Measurements from ENCODE around the gene SORL1. TPM values are rescaled to one million over a fixed set of nuclear protein-coding genes. Genes with fewer than 3 reads are reported as not detected.

Gene SORL1
- total RNA-seq, 4 donors from 2014 or later = 7.3 to 18.8 (median 12.3) TPM

DNA sequence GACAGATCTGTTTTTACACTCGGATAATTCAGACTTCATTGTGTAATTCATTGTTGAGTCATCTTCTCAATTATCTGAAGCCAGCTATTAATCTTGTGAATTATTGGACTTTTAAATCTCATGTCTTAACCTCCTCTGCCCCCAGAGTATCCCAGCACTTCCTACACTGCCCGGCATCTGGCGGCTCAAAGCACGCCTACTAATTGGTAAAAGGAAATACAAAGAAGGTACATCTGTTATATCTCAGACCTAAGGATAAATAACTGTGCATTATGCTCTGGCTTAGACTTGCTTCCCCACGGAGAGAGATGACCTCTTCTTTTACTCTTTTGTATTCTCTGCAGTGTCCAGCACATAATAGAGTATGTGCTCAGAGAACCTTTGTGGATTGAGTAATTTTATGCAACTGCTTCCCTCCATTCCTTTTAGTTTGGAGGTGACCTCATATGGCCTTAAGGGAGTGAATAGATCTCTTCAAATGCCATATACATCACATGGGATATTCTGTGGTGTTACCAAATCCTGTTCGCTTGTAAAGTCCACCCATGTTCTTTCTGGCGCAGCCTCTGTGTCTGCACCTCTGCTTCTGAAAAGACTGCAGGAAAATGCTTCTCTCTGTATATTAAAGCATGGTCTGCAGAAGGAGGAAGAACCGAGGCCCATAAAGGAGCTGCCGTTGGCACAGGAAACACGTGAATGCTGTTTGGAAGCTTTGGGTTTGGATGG, 126.3 kb downstream of the SORL1 start:
- 26 to 31% methylated on average over 10 of the region's 10 CpGs for WGBS, 2 donors

DNA sequence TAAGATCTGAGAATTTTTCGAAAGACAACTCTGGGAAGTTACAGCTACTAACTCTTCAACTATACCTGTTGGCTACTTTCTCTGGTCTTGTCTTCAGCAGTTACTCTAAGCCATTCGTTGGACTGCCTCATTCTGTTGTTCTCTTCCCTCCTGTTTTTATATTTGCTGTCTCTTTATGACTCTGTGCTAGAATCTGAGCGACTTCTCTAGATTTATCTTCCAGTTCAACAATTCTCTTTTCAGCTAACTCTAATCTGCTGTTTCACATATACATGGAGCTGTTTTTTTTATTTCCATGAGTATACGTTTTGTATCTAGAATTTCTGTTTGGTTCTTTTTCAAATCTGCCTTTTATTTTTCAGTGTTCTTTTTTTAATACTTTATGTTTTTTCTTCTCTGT, 128.0 kb downstream of the SORL1 start:
- Histone ChIP-seq H3K27ac (no peak overlapping the region), H3K4me1 (peaks cover 0 to 24% (median 3%) of the 10 kb centered on the region in 4 donors), H3K36me3 (no peaks in the 10 kb centered on the region), H3K4me3 (no peak overlapping the region), H3K27me3 (peaks cover 0 to 3% of the 10 kb centered on the region in 2 donors), H3K9me3 (peaks cover 0 to 8% (median 1%) of the 10 kb centered on the region in 4 donors)
- TF ChIP-seq POLR2A (IDR thresholded peaks at IDR 0.05) (no peak), EP300 (IDR thresholded peaks at IDR 0.05) (no peak)
- TF ChIP-seq, protein P1, sequence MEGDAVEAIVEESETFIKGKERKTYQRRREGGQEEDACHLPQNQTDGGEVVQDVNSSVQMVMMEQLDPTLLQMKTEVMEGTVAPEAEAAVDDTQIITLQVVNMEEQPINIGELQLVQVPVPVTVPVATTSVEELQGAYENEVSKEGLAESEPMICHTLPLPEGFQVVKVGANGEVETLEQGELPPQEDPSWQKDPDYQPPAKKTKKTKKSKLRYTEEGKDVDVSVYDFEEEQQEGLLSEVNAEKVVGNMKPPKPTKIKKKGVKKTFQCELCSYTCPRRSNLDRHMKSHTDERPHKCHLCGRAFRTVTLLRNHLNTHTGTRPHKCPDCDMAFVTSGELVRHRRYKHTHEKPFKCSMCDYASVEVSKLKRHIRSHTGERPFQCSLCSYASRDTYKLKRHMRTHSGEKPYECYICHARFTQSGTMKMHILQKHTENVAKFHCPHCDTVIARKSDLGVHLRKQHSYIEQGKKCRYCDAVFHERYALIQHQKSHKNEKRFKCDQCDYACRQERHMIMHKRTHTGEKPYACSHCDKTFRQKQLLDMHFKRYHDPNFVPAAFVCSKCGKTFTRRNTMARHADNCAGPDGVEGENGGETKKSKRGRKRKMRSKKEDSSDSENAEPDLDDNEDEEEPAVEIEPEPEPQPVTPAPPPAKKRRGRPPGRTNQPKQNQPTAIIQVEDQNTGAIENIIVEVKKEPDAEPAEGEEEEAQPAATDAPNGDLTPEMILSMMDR (IDR thresholded peaks at IDR 0.05) = no peak
- DNase-seq (ENCODE audit: low spot score in 2 of 2) = no peak
- 93 to 95% methylated on average over 4 of the region's 4 CpGs for WGBS, 2 donors

More for the DNA sequence above, 126.3 kb downstream of the SORL1 start:
- Histone ChIP-seq H3K27me3 (peaks cover 0 to 3% of the 10 kb centered on the region in 2 donors), H3K36me3 (no peaks in the 10 kb centered on the region), H3K27ac (peak overlapping the region in 1 of 4 donors; percentile 42), H3K4me3 (no peak overlapping the region), H3K9me3 (peaks cover 0 to 8% (median 1%) of the 10 kb centered on the region in 4 donors), H3K4me1 (peaks cover 0 to 24% (median 3%) of the 10 kb centered on the region in 4 donors)
- DNase-seq (ENCODE audit: low spot score in 2 of 2) = no peak
- no peak for TF ChIP-seq POLR2A (IDR thresholded peaks at IDR 0.05)
- peak in 1 of 2 donors; percentile 18 for TF ChIP-seq EP300 (IDR thresholded peaks at IDR 0.05)

DNA sequence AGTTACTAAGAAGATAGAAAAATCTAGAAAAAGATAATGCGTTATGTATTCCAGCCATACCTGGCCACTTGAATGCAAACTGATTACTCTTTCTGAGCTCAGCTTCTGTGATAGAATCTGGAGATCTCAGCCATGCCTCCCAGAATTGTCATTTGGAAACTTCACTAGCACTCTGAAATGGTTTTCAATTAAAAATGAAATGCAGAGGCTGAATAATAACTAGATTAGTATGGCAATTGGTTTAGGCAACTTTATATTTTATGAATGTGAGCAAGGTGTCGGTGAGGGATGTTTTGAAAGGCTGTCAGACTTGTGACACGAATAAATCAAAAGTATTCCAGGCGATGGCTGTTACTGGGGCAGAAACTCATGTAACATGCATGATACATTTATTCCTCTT, 129.5 kb downstream of the SORL1 start:
- H3K4me3 ChIP-seq = no peak overlapping the region
- H3K4me1 ChIP-seq = peaks cover 0 to 16% (median 0%) of the 10 kb centered on the region in 4 donors
- H3K27ac ChIP-seq = peak overlapping the region in 1 of 4 donors; percentile 8
- peaks cover 0 to 8% (median 1%) of the 10 kb centered on the region in 4 donors for H3K9me3 ChIP-seq
- 88 to 91% methylated on average over 4 of the region's 4 CpGs for WGBS, 2 donors
- H3K36me3 ChIP-seq = no peaks in the 10 kb centered on the region
- peaks cover 0 to 3% of the 10 kb centered on the region in 2 donors for H3K27me3 ChIP-seq
- DNase-seq (ENCODE audit: low spot score in 2 of 2) = no peak
- no peak for TF ChIP-seq POLR2A (IDR thresholded peaks at IDR 0.05)
- TF ChIP-seq, protein P1 (IDR thresholded peaks at IDR 0.05) = no peak
- no peak for TF ChIP-seq EP300 (IDR thresholded peaks at IDR 0.05)

DNA sequence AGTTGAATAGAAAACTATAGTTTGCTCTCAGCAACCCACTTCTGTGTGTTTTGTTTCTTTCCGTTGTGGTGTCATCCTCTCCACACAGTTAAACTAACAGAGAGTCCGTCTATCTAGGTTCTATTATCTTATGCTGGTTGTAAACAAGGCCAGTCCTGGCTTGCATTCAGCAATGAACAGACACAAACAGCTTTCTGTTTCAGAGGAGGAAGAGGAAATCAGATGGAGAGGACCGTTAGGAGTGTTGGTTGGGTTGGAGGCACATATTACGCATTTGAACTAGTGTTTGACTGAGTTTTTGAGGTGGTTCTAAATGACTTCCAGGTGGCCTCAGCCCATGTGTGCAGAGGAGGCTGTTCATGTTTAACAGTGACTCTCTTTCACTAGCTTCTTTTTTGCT, 130.2 kb downstream of the SORL1 start:
- Histone ChIP-seq H3K4me1 (peaks cover 0 to 12% (median 0%) of the 10 kb centered on the region in 4 donors), H3K27me3 (peaks cover 0 to 3% of the 10 kb centered on the region in 2 donors), H3K9me3 (peaks cover 0 to 8% (median 1%) of the 10 kb centered on the region in 4 donors), H3K4me3 (no peak overlapping the region), H3K27ac (peak overlapping the region in 1 of 4 donors; percentile 8), H3K36me3 (no peaks in the 10 kb centered on the region)
- TF ChIP-seq EP300 (IDR thresholded peaks at IDR 0.05) (peak in 1 of 2 donors; percentile 6), POLR2A (IDR thresholded peaks at IDR 0.05) (no peak)
- 30 to 32% methylated on average over 4 of the region's 4 CpGs for WGBS, 2 donors
- DNase-seq (ENCODE audit: low spot score in 2 of 2) = peak in 1 of 2 donors; percentile 16

DNA sequence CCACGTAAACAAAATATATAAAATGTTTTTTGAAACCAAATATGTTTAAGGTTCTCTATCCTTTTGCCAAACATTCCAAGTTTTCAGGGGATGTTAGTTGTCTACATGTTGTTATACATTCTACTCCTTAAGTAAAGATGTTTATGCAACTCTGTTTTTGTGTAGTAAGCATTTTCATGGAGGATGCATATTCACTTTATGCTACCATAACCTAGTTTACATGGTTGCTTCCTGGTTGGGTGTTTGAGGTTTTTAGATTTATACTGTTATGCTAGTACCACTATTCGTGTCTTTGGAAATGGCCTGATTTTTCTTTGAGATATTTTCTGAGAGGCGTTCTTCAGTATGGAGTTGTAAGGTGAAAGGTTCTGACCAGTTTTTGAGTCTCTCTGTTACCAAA, 131.7 kb downstream of the SORL1 start:
- Histone ChIP-seq H3K27me3 (no peaks in the 10 kb centered on the region), H3K36me3 (no peaks in the 10 kb centered on the region), H3K9me3 (peaks cover 0 to 8% (median 1%) of the 10 kb centered on the region in 4 donors), H3K4me1 (peaks cover 0 to 3% (median 0%) of the 10 kb centered on the region in 4 donors), H3K27ac (no peak overlapping the region), H3K4me3 (no peak overlapping the region)
- TF ChIP-seq POLR2A (IDR thresholded peaks at IDR 0.05) (no peak), EP300 (IDR thresholded peaks at IDR 0.05) (no peak)
- TF ChIP-seq, protein P1 (IDR thresholded peaks at IDR 0.05) = no peak
- 91% methylated on average over 3 of the region's 3 CpGs for WGBS, 2 donors
- DNase-seq (ENCODE audit: low spot score in 2 of 2) = no peak

DNA sequence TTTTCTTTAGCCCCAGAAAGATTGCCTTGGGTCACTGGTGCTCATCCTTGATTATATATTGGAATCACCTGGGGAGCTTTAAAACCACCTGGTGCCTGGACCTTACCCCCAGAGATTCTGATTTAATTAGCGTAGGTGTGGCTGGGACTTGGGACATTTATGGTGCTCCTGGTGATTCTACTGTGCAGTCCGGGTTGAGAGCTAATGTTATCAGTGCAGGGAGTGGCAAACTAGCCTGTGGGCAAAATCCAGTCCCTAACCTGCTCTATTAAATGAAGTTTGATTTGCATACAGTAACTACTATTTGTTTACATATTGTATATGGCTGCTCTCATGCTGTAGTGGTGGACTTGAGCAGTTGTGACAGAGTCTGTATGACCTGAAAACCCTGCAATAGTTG, 134.6 kb downstream of the SORL1 start:
- H3K4me1 ChIP-seq = no peaks in the 10 kb centered on the region
- no peaks in the 10 kb centered on the region for H3K9me3 ChIP-seq
- TF ChIP-seq EP300 (IDR thresholded peaks at IDR 0.05) (no peak), POLR2A (IDR thresholded peaks at IDR 0.05) (no peak)
- no peaks in the 10 kb centered on the region for H3K36me3 ChIP-seq
- no peak overlapping the region for H3K27ac ChIP-seq
- WGBS, 2 donors = 88 to 93% methylated on average over 2 of the region's 2 CpGs
- DNase-seq (ENCODE audit: low spot score in 2 of 2) = no peak
- H3K27me3 ChIP-seq = no peaks in the 10 kb centered on the region
- no peak overlapping the region for H3K4me3 ChIP-seq
